K562 (cell line): Measurements from ENCODE around the gene GGNBP2. TPM values are rescaled to one million over a fixed set of nuclear protein-coding genes. Genes with fewer than 3 reads are reported as not detected.

Experiments used
- DACH1 ChIP-seq: fragments of 450-650 bp; IDR thresholded peaks from 2 replicates; pipeline ENCODE4 v1.6.1; 2018; ENCODE audit not compliant: partially characterized antibody
- MCM5 ChIP-seq: fragments of 450-650 bp; IDR thresholded peaks from 2 replicates; pipeline ENCODE4 v1.6.1; 2016; ENCODE audit warnings: low read depth
- RFX5 ChIP-seq: IDR thresholded peaks from 2 replicates; pipeline ENCODE4 v1.6.1; 2011; ENCODE audit warnings: low read depth, mild to moderate bottlenecking, improper control_type of control experiment, low read length
- ZNF589 ChIP-seq: fragments of 200-800 bp; sonication (Bioruptor generic); IDR thresholded peaks from 2 replicates; pipeline ENCODE4 v1.6.1; 2016; ENCODE audit warnings: low read depth, missing genetic modification characterization, missing compliant biosample characterization
- polyA plus RNA-seq, 8 experiments: library from polyadenylated mRNA; depleted of rRNA in 4 of 8; stranded (reverse) in 5 of 8; unstranded in 3 of 8; fragments of >200 nt; fragmentation: Nextera tagmentation in 2 of 8; fragmentation: Illumina TruSeq in 1 of 8; extraction: Ambion mirVana in 2 of 8; extraction: Trizol in 1 of 8; gene quantifications; 2 replicates each; pipeline versions ENCODE4 v1.2.1 to v1.2.3, GENCODE V29; 2011 to 2014; ENCODE audit warnings: inconsistent platforms in 1 of 8, missing spikeins in 1 of 8
- total RNA-seq, 7 experiments: library from RNA; depleted of rRNA in 6 of 7; stranded (reverse); fragments of >200 nt in 6 of 7; fragmentation: Illumina TruSeq in 2 of 7; extraction: Trizol in 2 of 7; gene quantifications; 2 replicates each; pipeline versions ENCODE4 v1.2.1 to v1.2.3, GENCODE V29; 2011 to 2021; ENCODE audit warnings: low replicate concordance in 1 of 7
- TF ChIP-seq, protein P1 (sequence below): IDR thresholded peaks from 3 replicates; pipeline ENCODE4 v1.6.1; 2011; ENCODE audit warnings: borderline replicate concordance, mild to moderate bottlenecking, moderate library complexity; ENCODE audit not compliant: insufficient read length; ENCODE audit errors: extremely low read depth
- TF ChIP-seq, protein P2 (sequence below): fragments of 450-650 bp; IDR thresholded peaks from 2 replicates; pipeline ENCODE4 v1.6.1; 2016
- TF ChIP-seq, protein P3 (sequence below): fragments of 450-650 bp; IDR thresholded peaks from 2 replicates; pipeline ENCODE4 v1.6.1; 2016; ENCODE audit warnings: mild to moderate bottlenecking, moderate library complexity

The GGNBP2 gene
- total and polyA plus RNA-seq, 9 of the 15 experiments (the other 6 are each of a cell fraction or from before 2014, with no cell fraction given), result 35.7 to 96.6 (median 64.1) TPM

DNA sequence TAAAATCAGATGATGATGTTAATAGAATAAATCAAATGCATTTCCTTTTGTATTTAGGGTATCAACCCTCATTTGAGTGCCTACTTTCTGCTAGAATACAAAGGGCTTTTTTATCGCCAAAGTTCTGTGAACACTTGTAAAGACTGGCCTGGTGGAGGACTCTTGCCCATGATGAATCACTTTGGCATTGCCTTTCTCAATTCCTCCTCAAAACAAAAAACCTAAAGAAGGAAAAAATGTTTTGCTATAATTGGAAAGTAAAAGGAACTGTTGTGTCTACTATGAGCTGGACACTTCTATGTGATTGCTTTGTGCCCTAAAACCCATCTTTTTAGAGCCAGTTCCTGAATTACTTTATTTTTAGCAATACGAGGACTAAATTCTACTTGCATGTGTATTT is 34.0 kb downstream of the GGNBP2 start (continued):
- TF ChIP-seq, protein P1, sequence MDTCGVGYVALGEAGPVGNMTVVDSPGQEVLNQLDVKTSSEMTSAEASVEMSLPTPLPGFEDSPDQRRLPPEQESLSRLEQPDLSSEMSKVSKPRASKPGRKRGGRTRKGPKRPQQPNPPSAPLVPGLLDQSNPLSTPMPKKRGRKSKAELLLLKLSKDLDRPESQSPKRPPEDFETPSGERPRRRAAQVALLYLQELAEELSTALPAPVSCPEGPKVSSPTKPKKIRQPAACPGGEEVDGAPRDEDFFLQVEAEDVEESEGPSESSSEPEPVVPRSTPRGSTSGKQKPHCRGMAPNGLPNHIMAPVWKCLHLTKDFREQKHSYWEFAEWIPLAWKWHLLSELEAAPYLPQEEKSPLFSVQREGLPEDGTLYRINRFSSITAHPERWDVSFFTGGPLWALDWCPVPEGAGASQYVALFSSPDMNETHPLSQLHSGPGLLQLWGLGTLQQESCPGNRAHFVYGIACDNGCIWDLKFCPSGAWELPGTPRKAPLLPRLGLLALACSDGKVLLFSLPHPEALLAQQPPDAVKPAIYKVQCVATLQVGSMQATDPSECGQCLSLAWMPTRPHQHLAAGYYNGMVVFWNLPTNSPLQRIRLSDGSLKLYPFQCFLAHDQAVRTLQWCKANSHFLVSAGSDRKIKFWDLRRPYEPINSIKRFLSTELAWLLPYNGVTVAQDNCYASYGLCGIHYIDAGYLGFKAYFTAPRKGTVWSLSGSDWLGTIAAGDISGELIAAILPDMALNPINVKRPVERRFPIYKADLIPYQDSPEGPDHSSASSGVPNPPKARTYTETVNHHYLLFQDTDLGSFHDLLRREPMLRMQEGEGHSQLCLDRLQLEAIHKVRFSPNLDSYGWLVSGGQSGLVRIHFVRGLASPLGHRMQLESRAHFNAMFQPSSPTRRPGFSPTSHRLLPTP, result no peak
- TF ChIP-seq, protein P2, sequence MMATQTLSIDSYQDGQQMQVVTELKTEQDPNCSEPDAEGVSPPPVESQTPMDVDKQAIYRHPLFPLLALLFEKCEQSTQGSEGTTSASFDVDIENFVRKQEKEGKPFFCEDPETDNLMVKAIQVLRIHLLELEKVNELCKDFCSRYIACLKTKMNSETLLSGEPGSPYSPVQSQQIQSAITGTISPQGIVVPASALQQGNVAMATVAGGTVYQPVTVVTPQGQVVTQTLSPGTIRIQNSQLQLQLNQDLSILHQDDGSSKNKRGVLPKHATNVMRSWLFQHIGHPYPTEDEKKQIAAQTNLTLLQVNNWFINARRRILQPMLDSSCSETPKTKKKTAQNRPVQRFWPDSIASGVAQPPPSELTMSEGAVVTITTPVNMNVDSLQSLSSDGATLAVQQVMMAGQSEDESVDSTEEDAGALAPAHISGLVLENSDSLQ, result no peak
- TF ChIP-seq, protein P3, sequence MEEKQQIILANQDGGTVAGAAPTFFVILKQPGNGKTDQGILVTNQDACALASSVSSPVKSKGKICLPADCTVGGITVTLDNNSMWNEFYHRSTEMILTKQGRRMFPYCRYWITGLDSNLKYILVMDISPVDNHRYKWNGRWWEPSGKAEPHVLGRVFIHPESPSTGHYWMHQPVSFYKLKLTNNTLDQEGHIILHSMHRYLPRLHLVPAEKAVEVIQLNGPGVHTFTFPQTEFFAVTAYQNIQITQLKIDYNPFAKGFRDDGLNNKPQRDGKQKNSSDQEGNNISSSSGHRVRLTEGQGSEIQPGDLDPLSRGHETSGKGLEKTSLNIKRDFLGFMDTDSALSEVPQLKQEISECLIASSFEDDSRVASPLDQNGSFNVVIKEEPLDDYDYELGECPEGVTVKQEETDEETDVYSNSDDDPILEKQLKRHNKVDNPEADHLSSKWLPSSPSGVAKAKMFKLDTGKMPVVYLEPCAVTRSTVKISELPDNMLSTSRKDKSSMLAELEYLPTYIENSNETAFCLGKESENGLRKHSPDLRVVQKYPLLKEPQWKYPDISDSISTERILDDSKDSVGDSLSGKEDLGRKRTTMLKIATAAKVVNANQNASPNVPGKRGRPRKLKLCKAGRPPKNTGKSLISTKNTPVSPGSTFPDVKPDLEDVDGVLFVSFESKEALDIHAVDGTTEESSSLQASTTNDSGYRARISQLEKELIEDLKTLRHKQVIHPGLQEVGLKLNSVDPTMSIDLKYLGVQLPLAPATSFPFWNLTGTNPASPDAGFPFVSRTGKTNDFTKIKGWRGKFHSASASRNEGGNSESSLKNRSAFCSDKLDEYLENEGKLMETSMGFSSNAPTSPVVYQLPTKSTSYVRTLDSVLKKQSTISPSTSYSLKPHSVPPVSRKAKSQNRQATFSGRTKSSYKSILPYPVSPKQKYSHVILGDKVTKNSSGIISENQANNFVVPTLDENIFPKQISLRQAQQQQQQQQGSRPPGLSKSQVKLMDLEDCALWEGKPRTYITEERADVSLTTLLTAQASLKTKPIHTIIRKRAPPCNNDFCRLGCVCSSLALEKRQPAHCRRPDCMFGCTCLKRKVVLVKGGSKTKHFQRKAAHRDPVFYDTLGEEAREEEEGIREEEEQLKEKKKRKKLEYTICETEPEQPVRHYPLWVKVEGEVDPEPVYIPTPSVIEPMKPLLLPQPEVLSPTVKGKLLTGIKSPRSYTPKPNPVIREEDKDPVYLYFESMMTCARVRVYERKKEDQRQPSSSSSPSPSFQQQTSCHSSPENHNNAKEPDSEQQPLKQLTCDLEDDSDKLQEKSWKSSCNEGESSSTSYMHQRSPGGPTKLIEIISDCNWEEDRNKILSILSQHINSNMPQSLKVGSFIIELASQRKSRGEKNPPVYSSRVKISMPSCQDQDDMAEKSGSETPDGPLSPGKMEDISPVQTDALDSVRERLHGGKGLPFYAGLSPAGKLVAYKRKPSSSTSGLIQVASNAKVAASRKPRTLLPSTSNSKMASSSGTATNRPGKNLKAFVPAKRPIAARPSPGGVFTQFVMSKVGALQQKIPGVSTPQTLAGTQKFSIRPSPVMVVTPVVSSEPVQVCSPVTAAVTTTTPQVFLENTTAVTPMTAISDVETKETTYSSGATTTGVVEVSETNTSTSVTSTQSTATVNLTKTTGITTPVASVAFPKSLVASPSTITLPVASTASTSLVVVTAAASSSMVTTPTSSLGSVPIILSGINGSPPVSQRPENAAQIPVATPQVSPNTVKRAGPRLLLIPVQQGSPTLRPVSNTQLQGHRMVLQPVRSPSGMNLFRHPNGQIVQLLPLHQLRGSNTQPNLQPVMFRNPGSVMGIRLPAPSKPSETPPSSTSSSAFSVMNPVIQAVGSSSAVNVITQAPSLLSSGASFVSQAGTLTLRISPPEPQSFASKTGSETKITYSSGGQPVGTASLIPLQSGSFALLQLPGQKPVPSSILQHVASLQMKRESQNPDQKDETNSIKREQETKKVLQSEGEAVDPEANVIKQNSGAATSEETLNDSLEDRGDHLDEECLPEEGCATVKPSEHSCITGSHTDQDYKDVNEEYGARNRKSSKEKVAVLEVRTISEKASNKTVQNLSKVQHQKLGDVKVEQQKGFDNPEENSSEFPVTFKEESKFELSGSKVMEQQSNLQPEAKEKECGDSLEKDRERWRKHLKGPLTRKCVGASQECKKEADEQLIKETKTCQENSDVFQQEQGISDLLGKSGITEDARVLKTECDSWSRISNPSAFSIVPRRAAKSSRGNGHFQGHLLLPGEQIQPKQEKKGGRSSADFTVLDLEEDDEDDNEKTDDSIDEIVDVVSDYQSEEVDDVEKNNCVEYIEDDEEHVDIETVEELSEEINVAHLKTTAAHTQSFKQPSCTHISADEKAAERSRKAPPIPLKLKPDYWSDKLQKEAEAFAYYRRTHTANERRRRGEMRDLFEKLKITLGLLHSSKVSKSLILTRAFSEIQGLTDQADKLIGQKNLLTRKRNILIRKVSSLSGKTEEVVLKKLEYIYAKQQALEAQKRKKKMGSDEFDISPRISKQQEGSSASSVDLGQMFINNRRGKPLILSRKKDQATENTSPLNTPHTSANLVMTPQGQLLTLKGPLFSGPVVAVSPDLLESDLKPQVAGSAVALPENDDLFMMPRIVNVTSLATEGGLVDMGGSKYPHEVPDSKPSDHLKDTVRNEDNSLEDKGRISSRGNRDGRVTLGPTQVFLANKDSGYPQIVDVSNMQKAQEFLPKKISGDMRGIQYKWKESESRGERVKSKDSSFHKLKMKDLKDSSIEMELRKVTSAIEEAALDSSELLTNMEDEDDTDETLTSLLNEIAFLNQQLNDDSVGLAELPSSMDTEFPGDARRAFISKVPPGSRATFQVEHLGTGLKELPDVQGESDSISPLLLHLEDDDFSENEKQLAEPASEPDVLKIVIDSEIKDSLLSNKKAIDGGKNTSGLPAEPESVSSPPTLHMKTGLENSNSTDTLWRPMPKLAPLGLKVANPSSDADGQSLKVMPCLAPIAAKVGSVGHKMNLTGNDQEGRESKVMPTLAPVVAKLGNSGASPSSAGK, result no peak
- TF ChIP-seq RFX5 (no peak), ZNF589 (CRISPR knock-in tag) (no peak), MCM5 (no peak), DACH1 (no peak)
